GM23338 (cell line): Measurements from ENCODE around the gene FBLN5. TPM values are rescaled to one million over a fixed set of nuclear protein-coding genes. Genes with fewer than 3 reads are reported as not detected.

Source experiments
- ATAC-seq: fragments of 200-7000 bp; cut with Tn5 transposase; 3 replicates; pipeline ENCODE4 v1.9.1; 2020
- DNase-seq: peaks from one replicate; pipeline ENCODE4 v3.0.0-alpha.2; 2015; ENCODE audit warnings: low spot score
- H2AFZ ChIP-seq: fragments of 200-600 bp; sonication (generic); 2 replicates; pipeline ENCODE4 v1.8.0; 2016; ENCODE audit warnings: antibody characterized with exemption, mild to moderate bottlenecking, moderate library complexity
- H3F3A ChIP-seq: fragments of 200-600 bp; sonication (generic); replicated peaks from 2 replicates; pipeline ENCODE4 v1.8.0; 2017; ENCODE audit warnings: antibody characterized with exemption, mixed run types, low read depth
- H3K27ac ChIP-seq: fragments of 200-600 bp; sonication (generic); 2 replicates; pipeline ENCODE4 v1.6.1; 2016; ENCODE audit warnings: low read depth
- H3K27me3 ChIP-seq: fragments of 200-600 bp; sonication (generic); 2 replicates; pipeline ENCODE4 v1.8.0; 2016; ENCODE audit warnings: mild to moderate bottlenecking, mixed run types, moderate library complexity; ENCODE audit not compliant: insufficient read depth
- H3K36me3 ChIP-seq: fragments of 200-600 bp; sonication (generic); 2 replicates; pipeline ENCODE4 v1.8.0; 2016; ENCODE audit warnings: mild to moderate bottlenecking; ENCODE audit not compliant: insufficient read depth
- H3K4me1 ChIP-seq: fragments of 200-600 bp; sonication (generic); 2 replicates; pipeline ENCODE4 v1.8.0; 2016; ENCODE audit warnings: mild to moderate bottlenecking, moderate library complexity; ENCODE audit not compliant: insufficient read depth
- H3K4me2 ChIP-seq: fragments of 200-600 bp; sonication (generic); 2 replicates; pipeline ENCODE4 v1.7.1; 2017; ENCODE audit warnings: mixed run types
- H3K4me3 ChIP-seq: fragments of 200-600 bp; sonication (generic); 2 replicates; pipeline ENCODE4 v1.6.1; 2016; ENCODE audit warnings: mixed run types
- H3K79me2 ChIP-seq: fragments of 200-600 bp; sonication (generic); replicated peaks from 2 replicates; pipeline ENCODE4 v1.8.0; 2017; ENCODE audit warnings: mild to moderate bottlenecking; ENCODE audit not compliant: insufficient read depth
- H3K9me2 ChIP-seq: fragments of 200-600 bp; sonication (generic); 2 replicates; pipeline ENCODE4 v1.8.0; 2017; ENCODE audit not compliant: insufficient read depth
- H4K20me1 ChIP-seq: fragments of 200-600 bp; sonication (generic); replicated peaks from 2 replicates; pipeline ENCODE4 v1.8.0; 2017; ENCODE audit warnings: mild to moderate bottlenecking; ENCODE audit not compliant: insufficient read depth
- H3K27ac Mint-ChIP-seq: 2 replicates; pipeline ENCODE4 v1.8.0; 2020; ENCODE audit warnings: inconsistent platforms, mild to moderate bottlenecking, moderate library complexity, mixed read lengths
- H3K27me3 Mint-ChIP-seq: 3 replicates; pipeline ENCODE4 v1.8.0; 2022; ENCODE audit warnings: low read depth, mild to moderate bottlenecking, moderate library complexity, mixed read lengths, inconsistent platforms; ENCODE audit not compliant: insufficient read depth, poor library complexity
- H3K36me3 Mint-ChIP-seq: 3 replicates; pipeline ENCODE4 v1.8.0; 2021; ENCODE audit warnings: low read depth, mild to moderate bottlenecking, inconsistent platforms, moderate library complexity, mixed read lengths
- H3K4me1 Mint-ChIP-seq: 3 replicates; pipeline ENCODE4 v1.8.0; 2020; ENCODE audit warnings: mild to moderate bottlenecking, inconsistent platforms, mixed read lengths
- H3K4me3 Mint-ChIP-seq: 3 replicates; pipeline ENCODE4 v1.8.0; 2021; ENCODE audit warnings: moderate library complexity, mild to moderate bottlenecking, inconsistent platforms, mixed read lengths
- H3K9me3 Mint-ChIP-seq: 3 replicates; pipeline ENCODE4 v1.8.0; 2020; ENCODE audit warnings: moderate library complexity, mild to moderate bottlenecking, inconsistent platforms, mixed read lengths
- CTCF ChIP-seq, 2 experiments: fragments of 200-600 bp in 1 of 2; sonication (generic) in 1 of 2; conservative IDR thresholded peaks; 2 replicates each; pipeline versions ENCODE4 v1.5.1 to v1.6.1; 2016 to 2017; ENCODE audit warnings: antibody characterized with exemption in 2 of 2, low read depth in 2 of 2, mild to moderate bottlenecking in 2 of 2, moderate library complexity in 1 of 2
- EZH2 ChIP-seq: fragments of 200-600 bp; sonication (generic); IDR thresholded peaks from one replicate; pipeline ENCODE4 v1.8.0; 2017; ENCODE audit warnings: antibody characterized with exemption, mild to moderate bottlenecking, low read depth; ENCODE audit not compliant: unreplicated experiment
- EZH2phosphoT487 ChIP-seq: fragments of 200-600 bp; sonication (generic); IDR thresholded peaks from one replicate; pipeline ENCODE4 v1.8.1; 2018; ENCODE audit warnings: antibody characterized with exemption; ENCODE audit not compliant: unreplicated experiment
- JUNB ChIP-seq: IDR thresholded peaks from one replicate; pipeline ENCODE4 v1.6.1; 2016; ENCODE audit warnings: antibody characterized with exemption; ENCODE audit not compliant: unreplicated experiment
- NANOG ChIP-seq: IDR thresholded peaks from 2 replicates; pipeline ENCODE4 v1.6.1; 2016; ENCODE audit warnings: antibody characterized with exemption, borderline replicate concordance
- POLR2AphosphoS5 ChIP-seq: IDR thresholded peaks from 2 replicates; pipeline ENCODE4 v1.6.1; 2016; ENCODE audit warnings: antibody characterized with exemption, low read depth
- REST ChIP-seq: IDR thresholded peaks from one replicate; pipeline ENCODE4 v1.6.1; 2018; ENCODE audit warnings: antibody characterized with exemption; ENCODE audit not compliant: unreplicated experiment
- STAT1 ChIP-seq: IDR thresholded peaks from one replicate; pipeline ENCODE4 v1.6.1; 2016; ENCODE audit warnings: antibody characterized with exemption; ENCODE audit not compliant: unreplicated experiment
- ZNF114 ChIP-seq: fragments of 250-450 bp; sonication (Bioruptor Pico); IDR thresholded peaks from 2 replicates; pipeline ENCODE4 v1.5.0; 2020; ENCODE audit warnings: mild to moderate bottlenecking, moderate library complexity
- ZNF331 ChIP-seq: fragments of 250-450 bp; sonication (Bioruptor Pico); IDR thresholded peaks from 2 replicates; pipeline ENCODE4 v1.5.0; 2020; ENCODE audit warnings: low read depth, mild to moderate bottlenecking, moderate library complexity
- polyA plus RNA-seq: library from polyadenylated mRNA; unstranded; fragments of >200 nt; fragmentation: Nextera tagmentation; extraction: Ambion mirVana; gene quantifications from 2 replicates; pipeline ENCODE4 v1.2.1, GENCODE V29; 2016
- total RNA-seq: library from RNA; depleted of rRNA; stranded (reverse); fragments of >200 nt; shearing (Covaris generic); gene quantifications from 2 replicates; pipeline ENCODE4 v1.2.3, GENCODE V29; 2014
- TF ChIP-seq, protein P1 (sequence below): IDR thresholded peaks from 2 replicates; pipeline ENCODE4 v1.6.1; 2016; ENCODE audit warnings: antibody characterized with exemption
- TF ChIP-seq, protein P2 (sequence below): fragments of 250-450 bp; sonication (Bioruptor Pico); IDR thresholded peaks from 2 replicates; pipeline ENCODE4 v1.5.0; 2020; ENCODE audit warnings: mild to moderate bottlenecking, moderate library complexity

Gene FBLN5
- total and polyA plus RNA-seq, 2 experiments from 2014 or later, result 4.3 to 4.9 TPM

GRCh38 chr14:91919814-91920213 is 27.7 kb downstream of the FBLN5 start (continued):
- TF ChIP-seq STAT1 (no peak), NANOG (no peak), JUNB (no peak), EZH2phosphoT487 (no peak)

- no peaks in the 10 kb centered on the region; the same call in 2 of the 3 replicates for H3K36me3 Mint-ChIP-seq
- ATAC-seq, result no peak
- H3K9me2 ChIP-seq, result 0 out of 2 replicates have a peak, but pooled peaks cover 5% of the 10 kb centered on the region
- no peak for TF ChIP-seq POLR2AphosphoS5
- no peak for TF ChIP-seq ZNF331 (CRISPR knock-in tag)
- no peak for TF ChIP-seq STAT1
- TF ChIP-seq, protein P1, sequence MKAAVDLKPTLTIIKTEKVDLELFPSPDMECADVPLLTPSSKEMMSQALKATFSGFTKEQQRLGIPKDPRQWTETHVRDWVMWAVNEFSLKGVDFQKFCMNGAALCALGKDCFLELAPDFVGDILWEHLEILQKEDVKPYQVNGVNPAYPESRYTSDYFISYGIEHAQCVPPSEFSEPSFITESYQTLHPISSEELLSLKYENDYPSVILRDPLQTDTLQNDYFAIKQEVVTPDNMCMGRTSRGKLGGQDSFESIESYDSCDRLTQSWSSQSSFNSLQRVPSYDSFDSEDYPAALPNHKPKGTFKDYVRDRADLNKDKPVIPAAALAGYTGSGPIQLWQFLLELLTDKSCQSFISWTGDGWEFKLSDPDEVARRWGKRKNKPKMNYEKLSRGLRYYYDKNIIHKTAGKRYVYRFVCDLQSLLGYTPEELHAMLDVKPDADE, result no peak
- TF ChIP-seq JUNB, result no peak
- TF ChIP-seq EZH2phosphoT487, result no peak
- TF ChIP-seq NANOG, result no peak
- TF ChIP-seq EZH2, result no peak
- TF ChIP-seq REST, result no peak
- no peak for TF ChIP-seq CTCF (conservative IDR thresholded peaks at IDR 0.05; ENCODE audit: low read depth in 2 of 2)
- TF ChIP-seq, protein P2, sequence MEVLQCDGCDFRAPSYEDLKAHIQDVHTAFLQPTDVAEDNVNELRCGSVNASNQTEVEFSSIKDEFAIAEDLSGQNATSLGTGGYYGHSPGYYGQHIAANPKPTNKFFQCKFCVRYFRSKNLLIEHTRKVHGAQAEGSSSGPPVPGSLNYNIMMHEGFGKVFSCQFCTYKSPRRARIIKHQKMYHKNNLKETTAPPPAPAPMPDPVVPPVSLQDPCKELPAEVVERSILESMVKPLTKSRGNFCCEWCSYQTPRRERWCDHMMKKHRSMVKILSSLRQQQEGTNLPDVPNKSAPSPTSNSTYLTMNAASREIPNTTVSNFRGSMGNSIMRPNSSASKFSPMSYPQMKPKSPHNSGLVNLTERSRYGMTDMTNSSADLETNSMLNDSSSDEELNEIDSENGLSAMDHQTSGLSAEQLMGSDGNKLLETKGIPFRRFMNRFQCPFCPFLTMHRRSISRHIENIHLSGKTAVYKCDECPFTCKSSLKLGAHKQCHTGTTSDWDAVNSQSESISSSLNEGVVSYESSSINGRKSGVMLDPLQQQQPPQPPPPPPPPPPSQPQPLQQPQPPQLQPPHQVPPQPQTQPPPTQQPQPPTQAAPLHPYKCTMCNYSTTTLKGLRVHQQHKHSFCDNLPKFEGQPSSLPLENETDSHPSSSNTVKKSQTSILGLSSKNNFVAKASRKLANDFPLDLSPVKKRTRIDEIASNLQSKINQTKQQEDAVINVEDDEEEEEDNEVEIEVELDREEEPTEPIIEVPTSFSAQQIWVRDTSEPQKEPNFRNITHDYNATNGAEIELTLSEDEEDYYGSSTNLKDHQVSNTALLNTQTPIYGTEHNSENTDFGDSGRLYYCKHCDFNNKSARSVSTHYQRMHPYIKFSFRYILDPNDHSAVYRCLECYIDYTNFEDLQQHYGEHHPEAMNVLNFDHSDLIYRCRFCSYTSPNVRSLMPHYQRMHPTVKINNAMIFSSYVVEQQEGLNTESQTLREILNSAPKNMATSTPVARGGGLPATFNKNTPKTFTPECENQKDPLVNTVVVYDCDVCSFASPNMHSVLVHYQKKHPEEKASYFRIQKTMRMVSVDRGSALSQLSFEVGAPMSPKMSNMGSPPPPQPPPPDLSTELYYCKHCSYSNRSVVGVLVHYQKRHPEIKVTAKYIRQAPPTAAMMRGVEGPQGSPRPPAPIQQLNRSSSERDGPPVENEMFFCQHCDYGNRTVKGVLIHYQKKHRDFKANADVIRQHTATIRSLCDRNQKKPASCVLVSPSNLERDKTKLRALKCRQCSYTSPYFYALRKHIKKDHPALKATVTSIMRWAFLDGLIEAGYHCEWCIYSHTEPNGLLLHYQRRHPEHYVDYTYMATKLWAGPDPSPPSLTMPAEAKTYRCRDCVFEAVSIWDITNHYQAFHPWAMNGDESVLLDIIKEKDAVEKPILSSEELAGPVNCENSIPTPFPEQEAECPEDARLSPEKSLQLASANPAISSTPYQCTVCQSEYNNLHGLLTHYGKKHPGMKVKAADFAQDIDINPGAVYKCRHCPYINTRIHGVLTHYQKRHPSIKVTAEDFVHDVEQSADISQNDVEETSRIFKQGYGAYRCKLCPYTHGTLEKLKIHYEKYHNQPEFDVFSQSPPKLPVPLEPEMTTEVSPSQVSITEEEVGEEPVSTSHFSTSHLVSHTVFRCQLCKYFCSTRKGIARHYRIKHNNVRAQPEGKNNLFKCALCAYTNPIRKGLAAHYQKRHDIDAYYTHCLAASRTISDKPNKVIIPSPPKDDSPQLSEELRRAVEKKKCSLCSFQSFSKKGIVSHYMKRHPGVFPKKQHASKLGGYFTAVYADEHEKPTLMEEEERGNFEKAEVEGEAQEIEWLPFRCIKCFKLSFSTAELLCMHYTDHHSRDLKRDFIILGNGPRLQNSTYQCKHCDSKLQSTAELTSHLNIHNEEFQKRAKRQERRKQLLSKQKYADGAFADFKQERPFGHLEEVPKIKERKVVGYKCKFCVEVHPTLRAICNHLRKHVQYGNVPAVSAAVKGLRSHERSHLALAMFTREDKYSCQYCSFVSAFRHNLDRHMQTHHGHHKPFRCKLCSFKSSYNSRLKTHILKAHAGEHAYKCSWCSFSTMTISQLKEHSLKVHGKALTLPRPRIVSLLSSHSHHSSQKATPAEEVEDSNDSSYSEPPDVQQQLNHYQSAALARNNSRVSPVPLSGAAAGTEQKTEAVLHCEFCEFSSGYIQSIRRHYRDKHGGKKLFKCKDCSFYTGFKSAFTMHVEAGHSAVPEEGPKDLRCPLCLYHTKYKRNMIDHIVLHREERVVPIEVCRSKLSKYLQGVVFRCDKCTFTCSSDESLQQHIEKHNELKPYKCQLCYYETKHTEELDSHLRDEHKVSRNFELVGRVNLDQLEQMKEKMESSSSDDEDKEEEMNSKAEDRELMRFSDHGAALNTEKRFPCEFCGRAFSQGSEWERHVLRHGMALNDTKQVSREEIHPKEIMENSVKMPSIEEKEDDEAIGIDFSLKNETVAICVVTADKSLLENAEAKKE (CRISPR knock-in tag), result no peak
- no peak for TF ChIP-seq ZNF114 (CRISPR knock-in tag)
Measured at GRCh38 chr14:91918186-91918883, 29.2 kb downstream of the FBLN5 start.

More at GRCh38 chr14:91918186-91918883, 29.2 kb downstream of the FBLN5 start:
- Mint-ChIP-seq H3K27ac (no peak overlapping the region), H3K4me3 (no peak overlapping the region), H3K4me1 (no peaks in the 10 kb centered on the region), H3K27me3 (peaks cover 2% of the 10 kb centered on the region), H3K9me3 (no peaks in the 10 kb centered on the region; the same call in 2 of the 3 replicates)
- Histone ChIP-seq H3K36me3 (no peaks in the 10 kb centered on the region), H2AFZ (no peak overlapping the region), H3K4me2 (no peak overlapping the region), H3K4me1 (no peaks in the 10 kb centered on the region), H3K79me2 (no peaks in the 10 kb centered on the region), H3K27me3 (no peaks in the 10 kb centered on the region), H3F3A (no peaks in the 10 kb centered on the region), H4K20me1 (no peaks in the 10 kb centered on the region), H3K4me3 (no peak overlapping the region), H3K27ac (no peak overlapping the region)
- DNase-seq, result no peak
